ENCODE data around the gene AOPEP. TPM values are rescaled to one million over a fixed set of nuclear protein-coding genes. Genes with fewer than 3 reads are reported as not detected.
A peak's percentile ranks its signal among the peaks of the same experiment; 100 is the strongest.

Gene AOPEP
- total and polyA plus RNA-seq, 9 of the 15 experiments (the other 6 are each of a cell fraction or from before 2014, with no cell fraction given): 4.5 to 19.3 (median 13.5) TPM

DNA sequence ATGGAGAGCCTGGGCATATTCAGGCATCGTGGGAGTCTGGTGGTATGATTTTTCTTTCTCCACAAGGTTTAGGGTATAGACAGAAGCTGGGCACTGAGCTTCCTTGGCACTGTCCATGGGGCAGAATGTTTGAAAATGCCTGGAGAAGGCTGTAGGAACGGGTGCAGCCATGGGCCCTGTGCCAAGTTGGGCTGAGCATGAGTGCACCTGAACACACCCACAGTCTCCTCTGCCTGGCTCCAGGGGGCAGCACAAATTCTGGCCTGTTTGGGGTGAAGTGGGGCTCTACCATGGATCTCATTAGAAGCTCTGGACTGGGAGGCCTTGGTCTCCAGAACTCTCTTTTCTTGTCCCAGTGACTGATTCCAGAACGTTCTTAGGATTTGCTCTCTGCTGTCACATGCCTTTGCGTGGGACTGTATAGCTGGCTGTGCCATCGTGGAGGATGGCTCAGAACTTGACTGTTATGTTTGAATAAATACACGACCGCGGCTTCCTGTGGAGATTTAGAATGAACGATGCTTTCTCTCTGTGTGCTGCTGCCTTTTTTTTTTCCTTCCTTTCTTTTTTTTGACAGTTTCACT lies 361.3 kb downstream of the AOPEP start (continued):
- peak; percentile 26 to 40 (median 27); a peak in 3 of 6 replicates for TF ChIP-seq CTCF (IDR thresholded peaks at IDR 0.05 in 2 of 3, conservative IDR thresholded peaks at IDR 0.05 in 1 of 3; ENCODE audit: insufficient read depth in 2 of 3, low read depth in 1 of 3, low read length in 3 of 3)

DNA sequence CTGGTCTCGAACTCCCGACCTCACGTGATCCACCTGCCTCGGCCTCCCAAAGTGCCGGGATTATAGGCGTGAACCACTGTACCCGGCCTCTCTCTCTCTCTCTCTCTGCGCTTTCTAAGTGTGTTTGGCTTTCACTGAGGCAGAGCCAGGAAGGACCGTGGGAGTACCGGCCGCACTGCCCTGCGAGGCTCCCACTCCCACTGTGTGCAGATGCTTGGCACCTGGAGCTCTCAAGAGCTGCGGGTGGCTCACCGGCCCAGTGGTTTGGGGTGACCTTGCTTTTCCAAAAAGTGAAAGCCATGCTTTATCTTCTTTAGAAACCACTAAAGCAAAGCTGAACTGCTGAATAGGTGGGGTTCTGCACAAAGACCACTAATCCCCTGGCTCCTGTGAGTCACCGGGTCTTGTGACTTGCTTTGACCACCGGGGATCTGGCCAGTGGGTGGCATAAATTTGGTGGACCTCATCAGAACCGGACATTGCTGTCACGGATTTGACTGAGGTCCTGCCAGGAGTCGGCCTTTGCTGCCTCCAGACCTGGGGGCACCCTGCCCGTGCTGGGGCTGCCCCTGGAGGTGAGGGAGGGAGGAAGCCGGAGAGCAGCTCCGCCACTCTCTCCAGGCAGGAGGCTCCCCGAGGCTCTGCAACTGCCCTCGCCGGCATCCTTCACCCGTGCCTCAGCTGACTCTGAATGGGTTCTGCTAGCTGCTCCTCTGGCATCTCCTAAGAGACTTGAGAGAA lies 362.1 kb downstream of the AOPEP start:
- DNase-seq (ENCODE audit: extremely low read depth in 1 of 4, low spot score in 3 of 4) (no peak), ATAC-seq (no peak), FAIRE-seq (no peak)
- CTCF ChIA-PET (ENCODE audit: low intra/inter-chr PET ratio): no interaction called here
- H3K27ac ChIP-seq (ENCODE audit: extremely low read depth, low read depth, low read length): no peak overlapping the region
- WGBS (ENCODE audit: insufficient coverage, low coverage, missing lambda C conversion rate): 68% methylated on average over 17 of the region's 26 CpGs
- no peak overlapping the region for H3K4me3 ChIP-seq
- no peaks in the 10 kb centered on the region for H3K79me2 ChIP-seq (ENCODE audit: control insufficient read depth, insufficient read depth, low read length)
- POLR2A ChIA-PET: interaction anchor here (1.0 to 1.2 kb wide), 3 partner anchors 15 to 63 kb away, joined by 3 read pairs; no protein-coding TSS in a partner anchor
- no peak overlapping the region for H2AFZ ChIP-seq (ENCODE audit: low read depth, low read length)
- no peaks in the 10 kb centered on the region for H3K9me3 ChIP-seq (replicated peaks; ENCODE audit: control insufficient read depth, insufficient read depth, low read depth, low read length)
- BruUV-seq (replicated peaks): no TSS peak
- intact Hi-C loops (cut with micrococcal nuclease): no loop called here
- no peaks in the 10 kb centered on the region for H4K20me1 ChIP-seq (replicated peaks; ENCODE audit: control insufficient read depth, insufficient read depth, low read length)
- no peak overlapping the region for H3K4me2 ChIP-seq (ENCODE audit: insufficient read depth, low read length)
- in situ Hi-C loops (cut with MboI): loop anchor here (10.0 kb wide), 1 partner anchor 304 kb away; no protein-coding TSS in a partner anchor
- H3K9ac ChIP-seq (ENCODE audit: insufficient read depth in 1 of 2, low read depth in 2 of 2, low read length in 2 of 2): no peak overlapping the region
- peaks cover 4% of the 10 kb centered on the region; the same call in 1 of the 3 replicates for H3K36me3 ChIP-seq (ENCODE audit: control insufficient read depth, insufficient read depth, low read length)
- TF ChIP-seq ZNF644 (tag; IDR thresholded peaks at IDR 0.05; ENCODE audit: low read depth) (no peak), ZNF512 (tag; IDR thresholded peaks at IDR 0.05) (no peak), TOE1 (IDR thresholded peaks at IDR 0.05; ENCODE audit: borderline replicate concordance) (no peak), TOE1 (CRISPR knock-in tag; IDR thresholded peaks at IDR 0.05; ENCODE audit: borderline replicate concordance, low read depth) (no peak), KAT2B (IDR thresholded peaks at IDR 0.05; ENCODE audit: low read depth, low read length) (no peak), TAF7 (tag; IDR thresholded peaks at IDR 0.05) (no peak), LEF1 (IDR thresholded peaks at IDR 0.05) (no peak), TCFL5 (CRISPR knock-in tag; conservative IDR thresholded peaks at IDR 0.05) (no peak), SRSF1 (IDR thresholded peaks at IDR 0.05; ENCODE audit: low read depth, low read length) (no peak), ZNF3 (CRISPR knock-in tag; IDR thresholded peaks at IDR 0.05) (no peak), ZC3H11A (IDR thresholded peaks at IDR 0.05; ENCODE audit: low read depth, low read length) (no peak), SNRNP70 (optimal IDR thresholded peaks at IDR 0.05; ENCODE audit: low read depth, low read length) (no peak)
- TF ChIP-seq, protein P1, sequence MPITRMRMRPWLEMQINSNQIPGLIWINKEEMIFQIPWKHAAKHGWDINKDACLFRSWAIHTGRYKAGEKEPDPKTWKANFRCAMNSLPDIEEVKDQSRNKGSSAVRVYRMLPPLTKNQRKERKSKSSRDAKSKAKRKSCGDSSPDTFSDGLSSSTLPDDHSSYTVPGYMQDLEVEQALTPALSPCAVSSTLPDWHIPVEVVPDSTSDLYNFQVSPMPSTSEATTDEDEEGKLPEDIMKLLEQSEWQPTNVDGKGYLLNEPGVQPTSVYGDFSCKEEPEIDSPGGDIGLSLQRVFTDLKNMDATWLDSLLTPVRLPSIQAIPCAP (CRISPR knock-in tag; IDR thresholded peaks at IDR 0.05; ENCODE audit: borderline replicate concordance): no peak
- H3K4me1 ChIP-seq (replicated peaks in 1 of 2; ENCODE audit: control insufficient read depth in 2 of 2, insufficient read depth in 2 of 2, low read length in 2 of 2): peaks cover 0 to 42% of the 10 kb centered on the region in 2 experiments; a peak in 2 of 5 replicates
- no peaks in the 10 kb centered on the region for H3K9me1 ChIP-seq (ENCODE audit: control insufficient read depth, insufficient read depth, low read length)
- H3K27me3 ChIP-seq (ENCODE audit: control insufficient read depth in 2 of 2, insufficient read depth in 2 of 2, low read length in 2 of 2): no peaks in the 10 kb centered on the region

Measured in K562 (cell line).